Measurements from ENCODE around the gene TSEN15.

The TSEN15 gene

DNA sequence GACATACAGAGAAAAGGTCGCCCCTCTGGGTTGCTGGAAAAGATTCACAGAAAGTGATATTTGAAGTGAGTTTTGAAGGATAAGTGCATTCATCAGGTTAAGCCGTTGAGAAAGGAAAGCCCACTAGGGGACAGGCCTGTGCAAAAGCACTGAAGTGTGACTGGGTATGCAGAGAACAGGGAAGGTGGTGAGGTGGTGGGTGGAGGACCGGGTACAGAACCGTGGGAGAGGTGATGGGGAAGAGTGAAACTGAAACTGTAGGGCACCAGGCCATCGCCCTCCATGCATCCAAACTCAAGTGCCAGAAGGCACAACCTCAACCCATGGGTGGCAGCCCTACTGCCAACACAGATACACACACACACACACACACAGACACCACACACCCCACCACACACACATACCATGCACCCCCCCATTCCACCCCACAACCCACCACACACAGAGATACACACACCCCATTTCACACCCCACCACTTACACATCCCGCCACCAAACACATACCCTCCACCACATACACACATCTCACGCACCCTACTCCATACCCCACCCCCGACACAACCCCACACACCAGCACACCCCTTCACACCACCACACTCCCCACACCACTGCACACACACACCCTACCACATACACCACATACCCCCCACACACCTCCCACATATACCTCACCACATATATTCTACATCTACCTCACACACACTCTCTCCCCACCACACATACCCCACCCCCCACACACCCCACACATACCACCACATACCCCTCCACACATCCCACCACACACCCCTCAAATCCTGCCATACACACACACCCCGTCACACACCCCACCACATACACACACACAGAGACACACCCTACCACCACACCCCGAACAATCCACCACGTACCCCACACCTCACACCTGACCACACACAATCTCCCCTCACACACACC, 59.0 kb downstream of the TSEN15 start:
- peak; percentile 18 for DNase-seq

DNA sequence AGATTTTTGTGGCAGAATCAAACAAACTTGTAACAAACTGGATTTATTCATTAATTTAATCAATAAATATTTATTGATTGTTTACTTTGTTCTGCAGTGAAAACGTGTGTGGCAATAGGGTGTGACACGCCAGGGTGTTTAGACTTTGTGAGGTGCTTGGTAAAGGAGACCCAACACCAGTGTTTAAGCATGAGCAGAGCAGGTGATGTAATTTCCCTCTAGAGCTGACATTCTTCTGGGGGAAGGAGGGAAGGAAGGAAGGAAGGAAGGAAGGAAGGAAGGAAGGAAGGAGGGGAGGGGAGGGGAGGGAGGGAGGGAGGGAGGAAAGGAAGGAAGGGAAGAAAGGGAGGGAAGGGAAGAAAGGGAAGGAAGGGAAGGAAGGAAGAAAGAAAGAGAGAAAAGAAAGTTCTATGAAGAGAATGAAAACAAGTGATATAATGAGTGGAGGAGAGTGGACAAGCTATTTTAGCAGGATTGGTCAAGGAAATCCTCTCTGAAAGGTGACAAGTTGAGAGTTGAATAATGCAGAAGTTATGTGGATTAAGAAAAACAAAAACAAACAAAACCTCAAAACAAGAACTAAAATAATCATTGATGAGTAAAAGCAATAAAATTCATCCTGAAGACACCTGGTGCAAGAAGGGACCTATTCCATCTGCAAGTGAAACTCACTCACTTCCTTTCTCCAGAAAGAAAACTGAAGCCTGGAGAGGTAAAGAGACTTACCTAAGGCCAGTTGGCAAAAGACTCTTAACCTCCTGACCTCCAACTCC, 60.8 kb downstream of the TSEN15 start:
- peak; percentile 9 for DNase-seq

DNA sequence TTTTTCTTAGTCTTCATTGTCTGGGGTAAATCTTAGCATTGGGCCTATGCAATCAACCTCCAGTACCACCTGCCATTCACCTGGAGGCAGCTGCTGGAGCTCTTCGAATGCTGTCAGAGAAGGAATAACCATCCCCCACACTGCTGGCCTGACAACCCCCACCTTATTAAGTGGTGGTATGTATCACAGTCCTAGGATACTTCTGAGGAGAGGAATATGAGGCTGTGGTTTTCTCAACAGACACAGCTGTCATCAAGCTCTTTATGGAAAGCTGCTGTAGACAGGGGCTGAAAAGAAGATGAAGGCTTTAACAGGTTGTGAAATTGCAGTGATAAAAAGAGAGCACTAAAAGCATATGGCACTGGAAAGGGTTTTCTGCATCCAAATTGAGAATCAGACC, 61.7 kb downstream of the TSEN15 start:
- DNase-seq = no peak

DNA sequence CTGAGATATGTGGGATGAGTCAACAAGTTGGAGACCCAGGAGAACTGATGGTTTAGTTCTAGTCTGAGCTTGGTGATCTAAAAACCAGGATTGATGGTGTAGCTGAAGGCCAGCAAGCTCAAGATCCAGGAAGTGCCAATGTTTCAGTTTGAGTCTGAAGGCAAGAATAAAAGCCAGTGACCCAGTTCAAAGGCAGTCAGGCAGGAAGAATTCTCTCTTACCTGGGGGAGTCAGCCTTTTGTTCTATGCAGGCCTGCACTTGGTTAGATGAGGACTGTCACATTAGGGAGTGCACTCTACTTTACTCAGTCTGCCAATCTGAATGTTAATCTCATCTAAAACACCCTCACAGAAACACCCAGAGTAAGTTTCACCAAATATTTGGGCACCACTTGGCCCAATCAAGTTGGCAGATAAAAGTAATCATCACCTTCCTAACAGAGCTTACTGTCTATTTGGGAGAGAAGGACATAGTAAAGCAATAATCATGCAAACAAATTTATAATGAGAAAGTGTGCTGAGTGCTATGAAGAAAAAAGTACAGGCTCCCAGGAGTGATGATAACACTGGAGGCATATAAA, 63.4 kb downstream of the TSEN15 start:
- DNase-seq = no peak

DNA sequence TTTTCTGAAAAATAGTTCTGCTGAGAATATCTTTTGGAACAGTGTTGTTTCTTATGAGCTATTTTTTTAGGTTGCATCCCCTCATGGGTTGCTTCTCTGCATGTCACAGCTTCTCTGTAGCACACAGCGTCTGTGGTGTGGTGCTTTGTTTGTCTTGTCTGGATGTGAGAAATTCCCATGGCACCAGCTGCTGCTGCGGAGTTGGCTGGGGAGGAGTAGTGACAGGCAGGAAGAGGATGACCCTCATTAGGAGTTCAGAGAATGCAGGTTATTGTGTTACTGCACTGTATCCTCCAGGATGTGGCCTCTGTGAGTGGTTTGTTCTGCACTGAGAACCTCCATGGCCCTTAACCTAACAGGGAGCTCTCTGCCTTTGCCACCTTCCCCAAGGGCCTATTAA, 64.8 kb downstream of the TSEN15 start:
- DNase-seq = no peak

DNA sequence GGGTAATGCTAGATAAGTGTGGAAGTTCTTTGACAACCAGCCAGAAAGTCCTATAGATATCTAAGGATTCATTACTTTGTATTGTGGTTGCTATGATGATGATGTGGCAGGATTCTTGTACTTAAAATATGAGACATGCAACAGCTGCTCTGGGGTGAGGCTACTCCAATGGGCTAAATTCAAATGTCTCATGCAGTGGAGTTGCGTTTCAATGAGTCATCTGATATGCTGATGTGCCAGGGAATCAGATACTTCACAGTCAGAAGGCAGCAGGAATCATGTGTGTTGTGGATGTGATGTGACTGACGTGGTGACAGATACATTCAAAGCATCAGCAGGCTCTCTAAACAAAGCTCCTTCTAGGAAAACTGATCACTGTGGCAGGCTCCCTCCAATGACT, 66.5 kb downstream of the TSEN15 start:
- DNase-seq = no peak
